Inflammatory macrophage (primary cell): ENCODE data around the gene HPN.
"Not testable (repeated sequence)": the region's sequence is repeated elsewhere in the genome, so short reads cannot be mapped to it uniquely, and the experiment has no call there.

ENCODE experiments used
- DNase-seq, 2 donors: peaks; one replicate each; pipeline ENCODE4 v3.0.0-alpha.2; 2020 to 2022

The HPN gene

DNA sequence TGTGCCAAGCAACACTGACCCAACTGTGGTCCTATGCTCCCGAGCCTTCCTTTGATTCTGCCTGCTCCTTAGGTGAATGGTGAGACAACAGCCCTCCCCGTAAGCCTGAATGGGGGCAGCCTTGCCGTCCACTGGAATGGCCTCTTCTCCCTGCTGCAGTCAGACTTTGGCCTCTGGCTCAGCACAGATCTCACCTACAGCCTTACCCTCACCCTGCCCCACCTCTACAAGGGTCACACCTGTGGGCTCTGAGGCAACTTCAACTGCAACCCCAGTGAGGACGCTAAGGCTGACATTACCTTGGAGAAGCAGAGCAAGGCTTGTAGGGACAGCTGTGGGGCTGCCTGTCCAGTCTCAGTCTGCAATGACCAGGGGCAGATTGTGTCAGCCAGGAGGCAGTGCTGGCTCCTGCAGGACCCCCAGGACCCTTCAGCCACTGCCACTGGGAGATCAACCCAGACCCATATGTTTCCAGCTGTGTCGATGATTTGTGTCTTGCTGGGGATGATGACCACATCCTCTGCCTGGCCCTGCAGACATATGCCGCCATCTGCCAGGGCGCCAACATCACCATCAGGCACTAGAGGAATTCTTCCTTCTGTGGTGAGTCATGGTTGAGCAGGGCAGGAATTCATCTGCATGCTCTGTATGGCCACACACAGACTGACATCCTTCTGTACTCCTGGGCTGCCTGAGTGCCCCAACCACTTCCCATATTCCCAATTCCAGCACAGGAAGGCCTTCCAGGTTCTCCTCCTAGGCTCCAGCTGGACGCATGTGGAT lies 46.8 kb downstream of the HPN start:
- no peak for DNase-seq

DNA sequence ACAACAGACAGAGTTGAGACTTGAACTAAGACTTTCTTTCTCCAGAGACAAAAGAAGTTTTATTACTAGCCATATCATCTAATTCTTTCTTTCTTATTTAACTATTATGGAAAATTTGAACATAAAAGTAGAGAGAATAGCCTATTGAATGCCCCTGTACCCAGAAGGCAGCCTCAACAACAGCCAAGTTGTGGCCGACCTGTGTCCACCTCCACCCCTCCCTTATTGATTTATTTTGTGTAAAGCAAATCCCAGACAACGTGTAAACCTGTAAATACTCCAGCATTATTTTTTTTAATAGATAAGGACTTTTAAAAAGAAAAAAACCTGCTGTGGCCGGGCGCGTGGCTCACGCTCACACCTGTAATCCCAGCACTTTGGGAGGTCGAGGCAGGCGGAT lies 48.0 kb downstream of the HPN start:
- DNase-seq = no peak

DNA sequence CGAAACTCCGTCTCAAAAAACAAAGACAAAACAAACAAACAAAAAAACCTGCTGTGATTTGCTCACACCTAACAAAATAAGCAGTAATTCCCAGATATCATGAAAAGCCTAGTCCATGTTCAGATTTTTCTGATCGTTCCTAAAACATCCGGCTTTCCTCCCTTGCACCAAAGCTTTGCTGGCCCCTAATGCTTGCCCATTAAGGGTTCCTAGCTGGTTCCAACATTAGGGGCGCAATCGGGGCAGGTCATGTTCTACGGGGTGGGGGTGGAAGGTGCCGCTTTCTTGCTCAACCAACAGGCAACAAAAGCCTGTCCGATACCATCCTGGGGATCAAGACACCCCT lies 48.6 kb downstream of the HPN start:
- DNase-seq = no peak

DNA sequence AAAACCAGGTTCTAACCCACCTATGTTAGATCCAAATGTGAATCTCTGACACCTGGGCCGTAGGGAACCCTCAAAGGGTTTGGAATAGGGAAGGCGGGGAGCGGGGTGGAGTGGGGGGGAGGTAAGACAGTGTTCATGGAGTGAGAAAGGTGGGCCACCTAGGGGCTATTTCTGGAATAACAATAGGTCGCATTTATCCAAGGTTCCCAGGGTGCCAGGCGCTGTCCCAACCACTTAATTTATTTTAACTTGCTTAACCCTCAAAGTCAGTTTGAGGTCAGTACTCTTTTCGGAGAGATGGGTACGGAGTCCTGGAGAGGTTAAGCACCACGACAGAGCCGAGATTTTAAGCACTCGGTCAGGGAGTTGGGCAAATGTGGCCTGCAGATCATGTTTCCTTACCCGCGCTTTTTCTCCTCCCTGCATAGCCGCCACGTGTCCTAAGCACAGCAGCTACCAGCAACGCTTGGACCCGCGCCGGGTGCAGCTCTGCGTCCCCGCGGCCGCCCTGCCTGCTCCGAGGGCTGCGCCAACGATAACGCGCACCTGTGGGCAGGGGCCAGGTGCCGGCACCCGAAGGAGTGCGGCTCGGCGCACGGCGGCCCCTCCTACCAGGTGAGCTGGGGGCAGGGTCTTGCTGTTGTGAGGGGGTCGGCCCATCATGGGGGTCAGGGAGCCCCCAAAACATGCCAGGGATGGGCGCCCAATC lies 49.1 kb downstream of the HPN start:
- peak; percentile 44 to 49 for DNase-seq

DNA sequence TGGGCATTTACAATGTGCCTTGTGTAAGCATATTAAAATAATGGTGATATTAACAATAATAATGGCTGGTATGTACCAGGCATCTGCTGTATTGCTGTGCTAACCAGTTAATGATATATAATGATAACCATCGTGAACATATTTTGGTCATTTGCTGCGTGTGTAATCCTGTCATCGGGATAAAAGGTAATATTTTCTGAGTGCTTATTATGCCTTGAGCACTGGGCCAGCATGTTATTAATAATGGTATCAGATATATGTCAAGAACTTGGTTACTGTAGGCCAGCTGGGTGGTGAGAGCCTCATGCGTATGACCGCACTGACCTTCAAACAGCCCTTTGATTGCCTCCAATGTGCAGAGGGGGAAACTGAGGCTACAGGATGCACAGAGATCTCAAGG lies 51.9 kb downstream of the HPN start:
- DNase-seq = no peak

DNA sequence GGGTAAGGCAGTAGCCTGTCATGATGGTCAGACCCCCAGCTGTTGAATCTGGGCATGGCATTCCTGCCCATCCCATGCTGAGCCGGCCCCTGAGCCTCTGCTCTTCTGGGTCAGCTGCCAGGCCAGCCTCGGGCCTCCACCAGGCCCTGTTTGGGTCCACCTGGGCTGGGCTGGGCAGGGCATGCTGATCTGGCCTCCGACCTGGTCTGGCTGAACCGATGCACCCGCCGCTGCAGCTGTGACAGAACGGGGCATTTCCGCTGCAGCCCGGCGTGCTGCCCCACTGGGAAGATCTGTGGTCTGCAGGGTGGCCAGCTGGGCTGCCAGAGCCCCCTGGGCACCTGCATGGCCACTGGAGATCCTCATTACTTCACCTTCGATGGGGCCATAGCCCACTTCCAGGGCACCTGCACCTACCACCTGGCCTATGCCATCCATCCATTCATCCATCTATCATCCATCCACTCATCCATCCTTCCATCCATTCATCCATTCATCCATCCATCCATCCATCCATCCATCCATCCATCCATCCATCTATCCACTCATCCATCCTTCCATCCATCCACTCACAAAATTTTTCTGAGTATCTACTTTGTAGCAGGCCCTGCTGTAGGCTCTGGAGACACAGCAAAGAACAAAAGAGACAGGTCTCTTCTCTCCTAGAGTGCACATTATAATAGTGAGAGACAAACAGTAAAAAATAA lies 52.6 kb downstream of the HPN start:
- DNase-seq = no peak

DNA sequence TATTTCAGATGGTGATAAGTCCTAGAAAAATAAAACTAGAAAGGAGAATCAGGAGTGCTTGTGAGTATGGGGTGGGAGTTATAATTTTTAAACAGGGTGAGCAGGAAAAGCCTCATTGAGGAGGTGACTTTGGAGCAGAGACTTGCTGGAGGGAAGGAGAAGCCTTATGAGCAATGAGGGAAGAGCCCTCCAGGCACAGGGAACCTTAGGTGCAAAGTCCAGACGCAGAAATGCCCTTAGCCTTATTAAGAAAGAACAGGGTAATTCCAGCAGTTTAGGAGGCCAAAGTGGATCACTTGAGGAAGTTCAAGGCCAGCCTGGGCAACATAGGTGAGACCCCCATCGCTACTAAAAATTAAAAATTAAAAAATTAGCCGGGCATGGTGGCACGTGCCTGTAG lies 53.1 kb downstream of the HPN start:
- no peak for DNase-seq

DNA sequence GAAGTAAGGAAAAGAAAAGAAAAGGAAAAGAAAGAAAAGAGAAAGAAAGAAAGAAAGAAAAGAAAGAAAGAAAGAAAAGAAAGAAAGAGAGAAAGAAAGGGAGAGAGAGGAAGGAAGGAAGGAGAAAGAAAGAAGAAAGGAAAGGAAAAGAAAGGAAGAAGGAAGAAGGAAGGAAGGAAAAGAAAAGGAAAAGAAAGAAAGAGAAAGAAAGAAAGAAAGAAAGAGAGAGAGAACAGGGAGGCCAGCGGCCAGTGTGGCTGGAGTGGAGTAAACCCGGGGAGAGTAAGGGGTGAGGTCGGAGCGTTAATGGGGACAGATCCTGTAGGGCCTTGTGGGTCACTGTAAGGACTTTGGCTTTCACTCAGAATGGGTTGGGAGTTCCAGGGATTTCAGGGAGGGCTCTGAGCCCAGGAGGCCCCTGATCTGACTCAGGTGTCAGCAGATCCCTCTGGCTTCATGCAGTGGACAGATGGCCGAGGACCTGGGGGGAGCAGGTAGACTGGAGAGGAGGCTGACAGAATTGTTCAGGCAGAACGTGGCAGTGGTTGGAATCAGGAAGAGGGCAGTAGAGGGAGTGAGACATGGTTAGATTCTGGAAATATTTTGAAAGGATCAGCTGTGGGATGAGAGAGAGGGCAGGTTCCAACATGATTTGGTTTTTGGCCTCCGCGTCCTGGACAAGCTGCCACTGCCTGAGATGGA lies 54.3 kb downstream of the HPN start:
- no peak for DNase-seq

DNA sequence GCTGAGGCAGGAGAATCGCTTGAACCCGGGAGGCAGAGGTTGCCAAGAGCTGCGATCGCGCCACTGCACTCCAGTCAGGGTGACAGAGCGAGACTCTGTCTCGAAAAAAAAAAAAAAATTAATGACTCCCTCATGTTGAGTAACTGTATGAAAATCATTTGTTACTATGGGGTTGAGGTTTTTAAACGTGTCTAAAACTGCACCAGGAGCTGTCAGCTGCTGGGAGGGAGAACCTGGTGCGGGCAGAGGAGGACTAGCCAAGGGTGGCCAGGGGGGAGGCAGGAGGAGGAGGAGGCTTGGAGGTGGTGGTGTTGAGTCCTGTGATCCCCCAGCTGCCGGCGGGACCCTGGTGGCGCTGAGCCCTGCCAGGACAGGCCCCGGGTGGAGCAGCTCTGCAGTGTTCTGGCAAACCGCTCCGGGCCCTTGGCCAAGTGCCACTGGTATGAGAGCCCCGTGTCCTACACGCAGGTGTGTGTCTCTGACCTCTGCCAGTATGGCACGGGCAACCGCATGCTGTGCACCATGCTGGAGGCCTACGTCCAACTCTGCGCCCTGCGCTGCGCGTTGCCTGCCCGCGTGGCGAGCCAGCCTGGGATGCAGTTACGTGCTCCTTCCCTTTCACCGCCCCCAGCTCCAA lies 57.0 kb downstream of the HPN start:
- no peak for DNase-seq

DNA sequence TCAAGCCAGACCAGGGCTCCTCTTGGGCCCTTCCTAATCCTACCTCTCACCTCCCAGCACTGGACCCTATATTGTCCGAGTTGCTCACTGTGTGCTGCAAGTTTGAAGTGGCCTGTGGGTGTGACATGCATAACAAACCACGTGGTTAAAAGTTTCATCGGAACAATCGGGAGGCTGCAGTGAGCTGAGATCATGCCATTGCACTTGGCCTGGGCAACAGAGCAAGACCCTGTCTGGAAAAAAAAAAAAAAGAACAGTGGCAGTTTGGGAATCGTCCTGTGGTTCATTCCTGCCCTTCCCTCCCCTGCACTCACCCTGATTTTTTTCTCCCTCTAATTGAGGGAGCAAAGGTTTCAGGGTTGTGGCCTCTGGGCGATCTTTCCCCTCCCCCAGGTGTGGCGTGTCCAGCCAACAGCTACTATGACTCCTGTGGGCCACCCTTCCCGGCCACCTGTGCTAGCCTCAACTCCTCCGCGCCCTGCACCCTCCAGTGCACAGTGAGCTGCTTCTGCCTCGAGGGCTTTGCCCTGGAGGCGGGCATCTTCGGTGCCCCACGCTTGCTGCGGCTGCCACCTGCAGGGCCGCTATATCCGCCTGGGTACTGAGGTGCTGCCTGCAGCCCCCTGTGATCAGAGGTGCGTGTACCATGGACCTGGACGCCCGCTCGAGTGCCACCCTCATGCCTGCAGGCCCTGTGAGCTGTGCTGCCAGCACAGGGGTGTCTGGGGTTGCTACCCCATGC lies 57.8 kb downstream of the HPN start:
- DNase-seq = no peak

DNA sequence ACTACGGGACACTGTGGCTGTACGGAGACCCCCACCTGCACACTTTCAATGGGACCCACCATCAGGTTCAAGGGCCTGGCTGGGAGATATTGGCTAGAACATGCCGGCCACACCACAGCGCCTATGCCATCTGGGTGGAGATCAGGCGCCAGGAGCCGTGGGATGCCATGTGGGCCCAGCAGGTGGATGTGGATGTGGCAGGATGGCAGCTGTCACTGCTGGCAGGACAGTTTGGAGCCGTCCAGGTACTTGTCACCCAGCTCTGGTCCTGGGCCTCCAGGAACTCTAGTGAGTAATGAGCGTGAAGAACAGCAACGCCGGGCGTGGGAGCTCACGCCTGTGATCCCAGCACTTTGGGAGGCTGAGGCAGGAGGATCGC lies 58.4 kb downstream of the HPN start:
- no peak for DNase-seq

DNA sequence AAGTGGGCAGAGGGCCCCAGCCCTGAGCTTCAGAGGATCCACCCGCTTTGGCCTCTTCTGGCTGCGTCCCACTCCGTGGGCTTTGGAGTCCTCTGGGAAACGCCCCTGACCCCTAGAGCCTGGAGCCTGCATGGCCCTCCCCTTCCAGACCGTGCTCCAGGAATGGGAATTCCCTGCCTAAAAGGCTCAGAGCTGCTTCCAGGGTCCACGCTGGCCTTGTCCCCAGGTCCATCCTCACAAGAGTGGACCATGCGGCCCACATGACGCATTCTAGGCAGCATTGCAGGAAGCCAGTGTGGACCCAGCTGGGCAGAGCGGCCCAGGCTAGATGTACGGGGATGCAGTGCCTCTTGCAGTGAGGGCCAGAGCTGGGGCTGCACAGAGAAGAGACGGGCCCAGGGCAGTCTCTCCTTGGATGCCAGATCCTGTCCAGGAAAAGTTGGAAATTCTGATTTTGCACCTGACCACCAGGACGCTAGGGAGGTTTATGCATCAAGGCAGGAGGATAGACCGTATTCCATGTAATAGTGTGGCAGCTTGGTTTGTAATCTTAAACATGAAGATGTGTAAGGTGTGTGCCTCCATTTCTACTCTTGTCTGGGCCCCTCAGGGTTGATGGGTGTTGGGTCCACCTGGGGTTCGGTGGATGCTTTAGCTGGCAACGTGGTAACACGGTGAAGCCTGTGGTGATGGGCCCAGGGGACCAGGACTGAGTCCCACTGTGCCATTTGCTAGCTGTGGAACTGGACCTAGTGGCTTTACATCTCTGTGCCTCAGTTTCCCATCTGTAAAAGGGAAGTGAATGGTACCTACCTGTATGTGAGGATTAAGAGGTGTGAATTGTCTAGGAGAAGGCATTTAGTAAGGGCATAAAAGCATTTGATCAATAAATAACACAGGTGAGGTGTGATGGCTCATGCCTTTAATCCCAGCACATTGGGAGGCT lies 59.3 kb downstream of the HPN start:
- DNase-seq = no peak

DNA sequence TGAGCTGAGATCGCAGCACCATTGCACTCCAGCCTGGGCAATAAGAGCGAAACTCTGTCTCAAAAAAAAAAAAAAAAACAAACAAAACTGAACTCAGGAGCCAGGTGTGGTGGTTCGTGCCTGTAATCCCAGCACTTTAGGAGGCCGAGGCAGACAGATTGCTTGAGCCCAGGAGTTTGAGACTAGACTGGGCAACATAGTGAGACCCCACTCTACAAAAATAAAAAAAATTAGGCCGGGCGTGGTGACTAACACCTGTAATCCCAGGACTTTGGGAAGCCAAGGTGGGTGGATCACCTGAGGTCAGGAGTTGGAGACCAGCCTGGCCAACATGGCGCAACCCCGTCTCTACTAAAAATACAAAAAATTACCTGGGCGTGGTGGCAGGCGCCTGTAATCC lies 60.4 kb downstream of the HPN start:
- not testable (repeated sequence) for DNase-seq

DNA sequence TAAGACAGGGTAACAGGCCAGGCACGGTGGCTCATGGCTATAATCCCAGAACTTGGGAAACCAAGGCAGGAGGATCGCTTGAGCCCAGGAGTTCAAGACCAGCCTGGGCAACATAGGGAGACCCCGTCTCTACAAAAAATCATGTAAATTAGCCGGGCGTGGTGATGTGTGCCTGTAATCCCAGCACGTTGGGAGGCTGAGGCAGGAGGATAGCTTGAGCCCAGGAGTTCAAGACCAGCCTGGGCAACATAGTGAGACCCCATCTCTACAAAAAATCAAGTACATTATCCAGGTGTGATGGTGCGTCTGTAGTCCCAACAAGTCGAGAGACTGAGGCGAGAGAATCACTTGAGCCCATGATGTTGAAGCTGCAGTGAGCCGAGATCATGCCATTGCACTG lies 62.1 kb downstream of the HPN start:
- not testable (repeated sequence) for DNase-seq

DNA sequence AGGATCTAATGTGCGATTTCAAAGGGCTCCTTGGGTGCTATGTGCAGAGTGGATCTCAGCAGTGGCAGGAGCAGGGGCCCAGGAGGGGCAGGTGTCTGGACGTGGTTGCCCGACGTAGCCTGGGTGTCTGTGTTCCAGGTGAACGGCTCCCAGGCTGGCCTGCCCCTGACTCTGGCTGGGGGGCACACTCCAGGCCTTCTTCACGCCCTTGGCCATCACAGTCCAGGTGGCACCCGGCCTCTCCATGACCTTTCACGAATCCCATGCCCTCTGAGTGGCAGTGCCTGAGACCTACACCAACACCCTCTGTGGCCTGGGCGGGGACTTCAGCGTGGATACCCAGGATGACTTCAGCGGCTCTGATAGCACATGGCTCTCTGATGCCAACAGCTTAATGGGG lies 62.8 kb downstream of the HPN start:
- no peak for DNase-seq

DNA sequence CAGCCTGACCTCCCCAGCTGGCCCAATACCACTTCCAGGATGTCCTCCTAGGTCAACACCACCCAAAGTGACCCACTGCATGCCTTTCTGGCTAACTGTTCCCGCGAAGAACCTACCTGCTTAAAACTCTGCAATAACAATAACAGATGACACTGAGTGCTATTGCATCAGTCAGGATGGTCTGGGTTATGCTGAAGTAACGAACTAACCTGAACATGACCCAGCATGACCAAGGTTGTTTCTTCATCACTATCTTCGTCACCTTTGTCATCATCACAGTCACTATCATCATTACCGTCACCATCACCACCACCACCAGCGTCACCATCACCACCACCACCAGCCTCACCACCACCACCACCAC lies 63.5 kb downstream of the HPN start:
- DNase-seq = no peak

DNA sequence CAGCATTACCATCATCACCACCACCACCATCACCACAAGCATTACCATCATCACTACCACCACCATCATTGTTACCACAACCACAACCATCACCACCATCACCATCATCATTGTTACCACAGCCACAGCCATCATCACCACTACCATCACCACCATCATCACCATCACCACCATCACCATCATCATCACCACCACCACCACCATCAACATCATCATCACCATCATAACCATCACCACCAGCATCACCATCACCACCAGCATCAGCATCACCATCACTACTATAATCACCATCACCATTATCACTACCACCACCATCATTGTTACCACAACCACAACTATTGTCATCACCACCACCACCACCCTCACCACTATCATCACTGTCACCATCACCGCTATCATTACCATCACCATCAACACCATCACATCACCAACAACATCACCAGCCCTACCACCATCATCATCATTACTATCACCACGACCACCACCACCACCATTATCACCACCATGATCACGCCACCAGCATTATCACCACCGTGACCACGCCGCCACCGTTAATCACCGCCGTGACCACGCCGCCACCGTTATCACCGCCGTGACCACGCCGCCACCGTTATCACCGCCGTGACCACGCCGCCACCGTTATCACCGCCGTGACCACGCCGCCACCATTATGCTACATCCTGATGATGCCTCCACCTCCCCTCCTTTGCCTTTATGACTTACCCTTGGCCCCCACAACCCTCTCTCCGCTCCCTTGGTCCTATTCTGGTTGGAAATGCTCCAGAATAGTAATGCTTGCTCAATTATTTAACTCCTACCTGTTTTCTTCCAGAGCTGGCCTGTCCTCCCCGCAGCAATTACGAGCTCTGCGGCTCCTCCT lies 64.1 kb downstream of the HPN start:
- DNase-seq = no peak

DNA sequence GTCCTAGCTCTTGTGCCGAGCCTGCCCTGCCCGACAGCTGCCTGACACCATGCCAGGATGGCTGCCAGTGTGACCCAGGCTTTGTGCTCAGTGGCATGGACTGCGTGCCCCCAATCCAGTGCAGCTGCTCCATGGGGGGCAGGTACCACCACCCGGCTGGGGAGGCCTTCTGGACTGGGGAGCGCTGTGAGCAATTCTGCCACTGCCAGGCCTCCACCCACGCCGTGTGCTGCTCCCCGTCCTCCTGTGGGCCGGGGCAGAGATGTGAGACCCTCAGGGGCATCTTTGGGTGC lies 64.7 kb downstream of the HPN start:
- DNase-seq = no peak

DNA sequence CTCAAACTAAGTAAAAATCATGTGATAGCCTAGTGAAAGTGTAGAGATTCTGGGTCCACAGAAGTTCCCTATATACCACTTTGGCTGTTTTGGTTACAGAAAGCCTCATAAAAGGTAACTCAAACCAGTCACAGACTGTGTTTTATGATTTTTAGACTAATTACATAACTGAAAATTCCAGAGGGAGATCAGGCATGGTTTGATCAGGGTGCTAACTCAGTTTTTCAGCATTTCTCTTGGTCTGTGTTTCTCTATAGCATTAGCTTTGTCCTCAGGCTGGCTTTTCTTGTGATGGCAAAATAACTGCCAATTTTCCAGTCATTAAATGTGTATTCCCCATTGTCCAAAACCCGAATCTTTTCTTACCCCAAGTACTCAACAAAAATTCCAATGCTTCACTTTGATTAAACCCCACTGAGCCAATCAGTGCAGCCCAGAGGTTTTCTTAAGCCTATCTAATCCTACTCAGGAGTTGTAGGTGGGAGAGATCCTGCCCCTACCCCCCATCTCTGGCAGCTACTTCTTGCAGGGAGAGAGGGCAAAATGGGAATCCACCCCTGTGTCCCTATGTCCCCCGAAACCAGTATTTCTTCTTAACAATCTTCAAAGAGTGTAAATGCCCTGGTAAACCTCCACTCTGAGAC lies 65.5 kb downstream of the HPN start:
- DNase-seq = no peak

DNA sequence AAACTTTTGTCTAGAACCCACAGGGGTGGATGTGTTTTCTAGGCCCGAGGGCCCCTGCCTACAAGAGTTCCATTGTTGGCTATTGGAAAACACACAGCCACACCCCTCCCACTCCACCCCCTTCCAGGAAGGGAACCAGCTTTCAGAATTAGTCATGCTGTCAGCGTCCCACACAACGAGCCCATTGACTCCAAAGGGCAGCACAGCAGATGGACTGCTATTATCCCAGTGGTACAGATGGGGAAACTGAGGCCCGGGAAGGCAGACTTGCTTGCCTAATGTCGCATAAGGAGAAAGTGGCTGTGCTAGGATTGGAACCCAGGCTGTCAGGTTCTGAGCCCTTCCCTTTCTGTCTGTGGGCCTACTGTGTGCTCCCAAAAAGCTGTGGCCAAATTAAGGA lies 66.0 kb downstream of the HPN start:
- DNase-seq = peak; percentile 67 to 88
